GM18507 (cell line): Measurements from ENCODE around the gene GOLGA2.
"Not testable (repeated sequence)": the region's sequence is repeated elsewhere in the genome, so short reads cannot be mapped to it uniquely, and the experiment has no call there.

ENCODE experiments used
- DNase-seq: peaks from one replicate; pipeline ENCODE4 v3.0.0; 2011; ENCODE audit warnings: low read depth; ENCODE audit not compliant: insufficient read length; ENCODE audit errors: extremely low spot score
- FAIRE-seq: peaks from 2 replicates; lab custom pipeline; 2011; peaks lifted over from hg19 to GRCh38; lab: Jason Lieb, UNC

The GOLGA2 gene

GRCh38 chr9:128244091-128244836 lies 31.5 kb downstream of the GOLGA2 start:
- FAIRE-seq: no peak

GRCh38 chr9:128243215-128244018 lies 32.4 kb downstream of the GOLGA2 start:
- no peak for FAIRE-seq

More at GRCh38 chr9:128244091-128244836, 31.5 kb downstream of the GOLGA2 start:
- DNase-seq: no peak

GRCh38 chr9:128242828-128243214 lies 33.0 kb downstream of the GOLGA2 start:
- FAIRE-seq (no peak), DNase-seq (no peak)

More at GRCh38 chr9:128243215-128244018, 32.4 kb downstream of the GOLGA2 start:
- no peak for DNase-seq

GRCh38 chr9:128242124-128242523 lies 33.7 kb downstream of the GOLGA2 start:
- no peak for FAIRE-seq

GRCh38 chr9:128233817-128234406 lies 41.9 kb downstream of the GOLGA2 start:
- no peak for FAIRE-seq
- no peak for DNase-seq

More at GRCh38 chr9:128242124-128242523, 33.7 kb downstream of the GOLGA2 start:
- no peak for DNase-seq

- DNase-seq: no peak
Measured at GRCh38 chr9:128232528-128233428, 43.0 kb downstream of the GOLGA2 start.

GRCh38 chr9:128231638-128232527 lies 43.9 kb downstream of the GOLGA2 start:
- FAIRE-seq (no peak), DNase-seq (no peak)

More at GRCh38 chr9:128232528-128233428, 43.0 kb downstream of the GOLGA2 start:
- no peak for FAIRE-seq

GRCh38 chr9:128230897-128231296 lies 44.9 kb downstream of the GOLGA2 start:
- not testable (repeated sequence) for DNase-seq, FAIRE-seq

- DNase-seq: no peak
- no peak for FAIRE-seq
Measured at GRCh38 chr9:128226412-128226801, 49.4 kb downstream of the GOLGA2 start.

GRCh38 chr9:128225770-128226411 lies 49.9 kb downstream of the GOLGA2 start:
- DNase-seq (no peak), FAIRE-seq (no peak)

GRCh38 chr9:128224877-128225276 lies 50.9 kb downstream of the GOLGA2 start:
- DNase-seq: no peak
- no peak for FAIRE-seq

GRCh38 chr9:128222880-128223670 lies 52.7 kb downstream of the GOLGA2 start:
- FAIRE-seq (no peak), DNase-seq (no peak)

- FAIRE-seq: no peak
Measured at GRCh38 chr9:128222026-128222425, 53.8 kb downstream of the GOLGA2 start.

GRCh38 chr9:128219831-128220230 lies 56.0 kb downstream of the GOLGA2 start:
- DNase-seq: no peak
- FAIRE-seq: no peak

More at GRCh38 chr9:128222026-128222425, 53.8 kb downstream of the GOLGA2 start:
- DNase-seq: no peak

GRCh38 chr9:128218518-128219389 lies 57.1 kb downstream of the GOLGA2 start:
- peak; percentile 92 for DNase-seq
- peak; percentile 98 for FAIRE-seq

GRCh38 chr9:128218172-128218517 lies 57.7 kb downstream of the GOLGA2 start:
- FAIRE-seq (no peak), DNase-seq (no peak)
